GM18498 (cell line): Measurements from ENCODE around the gene GPR135.
"Not testable (repeated sequence)": the region's sequence is repeated elsewhere in the genome, so short reads cannot be mapped to it uniquely, and the experiment has no call there.

Source experiments
- ATAC-seq: cut with Tn5 transposase; IDR thresholded peaks from one replicate; pipeline ENCODE4 v1.9.1; 2021; ENCODE audit warnings: mild to moderate bottlenecking, moderate library complexity; ENCODE audit not compliant: unreplicated experiment

GPR135 gene

GRCh38 chr14:59475709-59476108 is 10.5 kb upstream of the GPR135 start:
- ATAC-seq = no peak

DNA sequence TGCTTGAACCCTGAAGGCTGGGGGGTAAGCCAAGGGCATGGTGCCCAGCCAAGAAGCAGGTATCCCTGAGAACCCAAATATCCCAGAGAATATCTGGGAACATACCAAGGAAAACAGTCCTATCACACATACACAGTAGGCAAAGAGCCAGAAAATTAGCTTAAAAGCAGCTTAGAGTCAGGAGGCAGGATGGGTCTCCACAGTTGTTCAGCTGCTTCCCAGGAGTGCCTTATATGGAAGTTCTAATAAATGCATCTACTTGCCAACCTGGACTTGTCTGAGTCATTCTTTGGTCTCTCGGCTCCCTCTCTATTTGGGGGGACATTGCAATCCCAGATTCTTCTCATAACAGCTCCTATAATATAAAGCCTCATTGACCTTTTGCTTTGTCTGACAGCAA is 9.0 kb upstream of the GPR135 start:
- no peak for ATAC-seq

DNA sequence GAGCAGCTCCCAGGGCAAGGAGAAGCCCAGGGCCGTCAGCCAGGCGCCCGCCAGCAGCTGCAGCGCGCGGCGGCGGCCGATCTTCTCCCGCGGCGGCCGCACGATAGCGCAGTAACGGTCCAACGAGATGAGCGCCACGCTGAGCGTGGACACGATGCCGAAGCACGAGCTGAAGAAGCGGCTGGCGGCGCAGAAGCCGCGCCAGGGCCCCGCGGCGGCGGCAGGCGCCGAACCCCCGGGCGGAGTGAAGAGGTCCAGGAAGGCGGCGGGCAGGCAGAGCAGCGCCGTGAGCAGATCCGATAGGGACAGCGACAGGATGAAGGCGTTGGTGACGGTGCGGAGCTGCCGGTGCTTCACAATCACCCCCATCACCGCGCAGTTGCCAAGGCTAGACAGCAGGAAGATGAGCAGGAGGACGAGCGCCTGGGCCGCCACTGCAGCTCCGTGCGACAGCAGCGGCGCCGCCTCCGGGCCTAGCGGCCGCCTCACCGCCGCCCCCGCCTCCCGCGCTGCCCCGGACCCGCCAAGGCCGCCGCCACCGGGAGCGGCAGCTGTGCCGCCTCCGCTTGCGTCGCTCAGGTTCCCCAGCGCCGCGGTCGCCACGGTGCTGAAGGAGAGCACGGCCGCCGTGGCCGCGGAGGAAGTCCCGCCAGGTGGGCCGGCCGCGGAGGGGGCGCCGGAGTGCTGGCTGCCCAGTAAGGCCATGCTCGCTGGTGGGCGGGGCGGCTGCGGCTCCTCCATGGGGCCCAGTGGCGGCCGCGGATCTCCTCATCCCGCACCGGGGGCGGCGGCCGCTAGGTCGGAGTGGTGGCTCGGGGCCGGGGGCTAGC is 479 bp downstream of the GPR135 start:
- peak; percentile 71 for ATAC-seq

- ATAC-seq = peak; percentile 24
These were observed 1.2 kb downstream of the GPR135 start for GRCh38 chr14:59463787-59464485.

- no peak for ATAC-seq
These were observed 3.3 kb downstream of the GPR135 start for GRCh38 chr14:59461891-59462290.

- no peak for ATAC-seq
These were observed 4.8 kb downstream of the GPR135 start for GRCh38 chr14:59460378-59460777.

- no peak for ATAC-seq
These were observed 6.7 kb downstream of the GPR135 start for GRCh38 chr14:59458486-59458885.

DNA sequence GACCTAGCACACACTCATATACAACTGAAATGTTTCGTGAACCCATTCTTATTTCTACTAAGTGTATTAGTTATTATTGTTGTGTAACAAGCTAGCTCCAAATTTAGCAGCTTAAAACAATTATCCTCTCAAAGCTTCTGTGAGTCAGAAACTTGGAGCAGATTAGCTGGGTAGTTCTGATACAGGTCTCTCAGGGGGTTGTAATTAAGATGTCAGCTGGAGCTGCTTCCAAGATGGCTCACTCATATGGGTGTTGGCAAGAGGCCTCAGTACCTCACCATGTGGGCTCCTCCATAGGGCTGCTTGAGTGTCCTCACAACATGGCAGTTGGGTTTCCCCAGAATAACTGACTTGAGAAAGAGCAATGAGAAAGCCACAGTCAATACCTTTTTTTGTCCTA is 9.8 kb downstream of the GPR135 start:
- no peak for ATAC-seq

DNA sequence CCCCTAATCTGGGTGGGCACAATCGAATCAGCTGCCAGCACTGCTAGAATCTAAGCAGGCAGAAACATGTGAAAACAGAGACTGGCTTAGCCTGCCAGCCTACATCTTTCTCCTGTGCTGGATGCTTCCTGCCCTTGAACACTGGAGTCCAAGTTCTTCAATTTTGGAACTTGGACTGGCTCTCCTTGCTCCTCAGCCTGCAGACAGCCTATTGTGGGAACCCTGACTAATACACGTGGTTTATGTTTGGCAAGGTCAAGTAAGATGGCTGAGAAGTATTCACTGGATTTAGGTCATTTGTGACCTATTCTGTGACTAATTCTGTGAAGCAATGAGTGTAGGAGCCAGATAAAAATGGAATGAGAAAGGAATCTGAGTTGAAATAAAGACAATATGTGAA is 11.0 kb downstream of the GPR135 start:
- no peak for ATAC-seq

GRCh38 chr14:59451849-59452248 is 13.3 kb downstream of the GPR135 start:
- no peak for ATAC-seq

- ATAC-seq = no peak
These were observed 14.5 kb downstream of the GPR135 start for GRCh38 chr14:59450716-59451115.

- not testable (repeated sequence) for ATAC-seq
These were observed 16.5 kb downstream of the GPR135 start for GRCh38 chr14:59448673-59449072.

DNA sequence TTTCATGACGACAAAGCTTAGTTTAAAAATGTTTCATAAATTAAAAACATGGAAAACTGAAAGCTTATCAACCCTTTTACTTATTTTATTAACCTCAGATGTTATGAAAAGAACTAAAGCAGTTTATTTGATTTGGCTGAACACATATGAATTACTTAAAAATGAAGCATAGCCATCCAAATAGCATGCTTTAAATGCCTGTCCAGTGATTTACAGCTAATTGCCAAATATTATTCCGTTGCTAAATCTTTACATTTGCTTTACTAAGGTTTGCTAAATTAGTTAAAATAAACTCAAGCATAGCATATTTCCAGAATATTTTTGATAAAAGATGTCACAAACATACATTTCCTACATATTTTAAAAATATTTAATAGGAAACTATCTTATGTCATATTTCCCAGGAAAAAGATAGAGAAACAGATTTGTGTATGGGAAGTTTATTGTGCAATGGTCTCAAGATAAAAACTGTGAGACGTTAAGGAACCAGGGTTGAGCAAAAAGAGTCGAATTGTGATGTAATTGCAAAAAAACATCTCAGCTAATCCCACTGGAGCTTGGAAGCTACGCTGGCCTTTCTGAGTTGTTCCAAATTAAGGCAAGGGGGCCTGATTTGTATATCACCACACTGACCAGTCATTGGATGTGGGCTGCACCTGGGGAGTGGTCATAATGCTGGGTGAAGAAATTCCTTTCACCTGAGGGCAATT is 25.8 kb downstream of the GPR135 start:
- no peak for ATAC-seq

DNA sequence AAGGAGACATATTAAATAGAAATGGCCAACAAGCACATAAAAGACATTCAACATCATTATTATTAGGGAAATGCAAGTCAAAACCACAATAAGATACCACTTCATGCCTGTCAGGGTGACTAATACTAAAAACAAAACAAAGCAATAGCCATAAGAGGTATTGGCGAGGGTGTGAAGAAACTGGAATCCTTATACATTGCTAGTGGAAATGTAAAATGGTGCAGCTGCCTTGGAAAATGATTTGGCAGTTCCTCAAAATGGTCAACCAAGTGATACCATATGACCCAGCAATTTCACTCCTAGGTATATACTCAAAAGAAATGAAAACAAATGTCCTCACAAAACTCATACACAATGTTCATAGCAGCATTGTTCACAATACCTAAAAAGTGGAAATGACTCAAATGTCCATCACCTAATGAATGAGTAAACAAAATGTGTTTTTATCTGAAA is 27.0 kb downstream of the GPR135 start:
- ATAC-seq = no peak

- no peak for ATAC-seq
These were observed 29.2 kb downstream of the GPR135 start for GRCh38 chr14:59435987-59436386.

- ATAC-seq = no peak
These were observed 30.1 kb downstream of the GPR135 start for GRCh38 chr14:59435101-59435500.

GRCh38 chr14:59429790-59430189 is 35.4 kb downstream of the GPR135 start:
- ATAC-seq = no peak

- ATAC-seq = no peak
These were observed 36.6 kb downstream of the GPR135 start for GRCh38 chr14:59428581-59429012.

- ATAC-seq = no peak
These were observed 37.3 kb downstream of the GPR135 start for GRCh38 chr14:59427653-59428580.

- ATAC-seq = no peak
These were observed 39.8 kb downstream of the GPR135 start for GRCh38 chr14:59425322-59425935.
